Activated CD8-positive, alpha-beta memory T cell treated with anti-CD3 and anti-CD28 coated beads, Interleukin-2, amount 10 ng/mL, durations not matched to agents 7 days and 5 days (primary cell): ENCODE results near the gene PLXNA3. TPM values are rescaled to one million over a fixed set of nuclear protein-coding genes. Genes with fewer than 3 reads are reported as not detected.

Source experiments
- ATAC-seq: fragments of 150-1000 bp; cut with Tn5 transposase; one replicate; pipeline ENCODE4 v1.10.0; 2021; ENCODE audit warnings: moderate library complexity
- CTCF ChIA-PET: fragments of 350-600 bp; sonication (Branson Sonifier 250); formaldehyde crosslinking; loops from one replicate; lab custom pipeline; 2021; ENCODE audit warnings: antibody characterized with exemption; lab: Charles Lee
- DNase-seq: peaks from one replicate; pipeline ENCODE4 v3.0.0-alpha.2; 2020
- H3K27ac Mint-ChIP-seq: one replicate; pipeline ENCODE4 v1.8.0; 2021; ENCODE audit warnings: mild to moderate bottlenecking, mixed read lengths
- H3K27me3 Mint-ChIP-seq: one replicate; pipeline ENCODE4 v1.8.0; 2021; ENCODE audit warnings: mixed read lengths
- H3K36me3 Mint-ChIP-seq: one replicate; pipeline ENCODE4 v1.8.0; 2021; ENCODE audit warnings: mild to moderate bottlenecking, mixed read lengths
- H3K4me1 Mint-ChIP-seq: one replicate; pipeline ENCODE4 v1.8.0; 2021; ENCODE audit warnings: mixed read lengths
- H3K4me3 Mint-ChIP-seq: one replicate; pipeline ENCODE4 v1.8.0; 2021; ENCODE audit warnings: mild to moderate bottlenecking, moderate library complexity, mixed read lengths
- H3K9me3 Mint-ChIP-seq: one replicate; pipeline ENCODE4 v1.8.0; 2022; ENCODE audit warnings: low read depth, mixed read lengths
- total RNA-seq, 2 experiments: library from RNA; stranded (reverse); gene quantifications; one replicate each; pipeline ENCODE4 v1.2.3, GENCODE V29; 2021

PLXNA3 gene
- 10 to 100 TPM; 42.3 to 48.5 TPM for total RNA-seq

- ATAC-seq (peak; percentile 80), DNase-seq (peak; percentile 63)
- Mint-ChIP-seq H3K27ac (peak within 1 kb of the TSS; percentile 89), H3K27me3 (no peaks in the 10 kb centered on the region), H3K4me1 (peaks cover 15% of the 10 kb centered on the region), H3K4me3 (peak within 1 kb of the TSS; percentile 89), H3K36me3 (peaks cover 7% of the 10 kb centered on the region), H3K9me3 (no peaks in the 10 kb centered on the region)
- CTCF ChIA-PET = interaction anchor here (1.4 to 1.6 kb wide), 2 partner anchors 19 to 32 kb away, joined by 4 read pairs; partner anchors contain the start of gene SLC10A3
Observed at GRCh38 chrX:154458116-154458953, at the start of gene PLXNA3. Gene PLXNA3 (plus strand): TSS chrX:154458281. CDS start chrX:154460184, 1,903 bp downstream.

GRCh38 chrX:154408659-154409221 is 49.3 kb upstream of the PLXNA3 start:
- Mint-ChIP-seq H3K4me1 (peaks cover 14% of the 10 kb centered on the region), H3K27ac (peak overlapping the region; percentile 69), H3K36me3 (peaks cover 3% of the 10 kb centered on the region), H3K9me3 (no peaks in the 10 kb centered on the region), H3K27me3 (no peaks in the 10 kb centered on the region), H3K4me3 (peak overlapping the region; percentile 59)
- ATAC-seq (no peak), DNase-seq (no peak)
- CTCF ChIA-PET = interaction anchor here (2.9 kb wide), 1 partner anchor 10 kb away, joined by 15 read pairs; the partner anchor contains the start of gene RPL10

- Mint-ChIP-seq H3K4me1 (peaks cover 14% of the 10 kb centered on the region), H3K9me3 (no peaks in the 10 kb centered on the region), H3K27ac (peak within 1 kb of the TSS; percentile 69), H3K27me3 (no peaks in the 10 kb centered on the region), H3K4me3 (peak within 1 kb of the TSS; percentile 59), H3K36me3 (peaks cover 3% of the 10 kb centered on the region)
- DNase-seq (peak; percentile 49), ATAC-seq (no peak)
- CTCF ChIA-PET = interaction anchor here (0.9 to 2.9 kb wide), 2 partner anchors 11 to 20 kb away, joined by 3 to 15 read pairs; partner anchors contain the start of gene RPL10
Observed at GRCh38 chrX:154409222-154409871, 48.7 kb upstream of the PLXNA3 start, which contains the start of gene DNASE1L1. Gene DNASE1L1 (minus strand): TSS chrX:154409254. CDS start chrX:154405568, 3,686 bp downstream.

GRCh38 chrX:154411981-154412340 is 46.1 kb upstream of the PLXNA3 start:
- peaks cover 7% of the 10 kb centered on the region for H3K36me3 Mint-ChIP-seq
- ATAC-seq (peak; percentile 74), DNase-seq (peak; percentile 81)
- CTCF ChIA-PET = interaction anchor here (0.9 to 1.2 kb wide), 6 partner anchors 13 to 123 kb away, joined by 3 to 4 read pairs (median 3); partner anchors contain the start of gene ATP6AP1
- no peaks in the 10 kb centered on the region for H3K27me3 Mint-ChIP-seq
- H3K4me1 Mint-ChIP-seq = peaks cover 14% of the 10 kb centered on the region
- H3K9me3 Mint-ChIP-seq = no peaks in the 10 kb centered on the region
- H3K4me3 Mint-ChIP-seq = peak overlapping the region; percentile 88
- H3K27ac Mint-ChIP-seq = peak overlapping the region; percentile 89

GRCh38 chrX:154412468-154412867 is 45.6 kb upstream of the PLXNA3 start:
- Mint-ChIP-seq H3K4me1 (peaks cover 14% of the 10 kb centered on the region), H3K27ac (peak overlapping the region; percentile 89), H3K36me3 (peaks cover 7% of the 10 kb centered on the region), H3K9me3 (no peaks in the 10 kb centered on the region), H3K4me3 (peak overlapping the region; percentile 88), H3K27me3 (no peaks in the 10 kb centered on the region)
- CTCF ChIA-PET = interaction anchor here (0.9 to 1.2 kb wide), 6 partner anchors 13 to 123 kb away, joined by 3 to 4 read pairs (median 3); partner anchors contain the start of gene ATP6AP1
- DNase-seq (peak; percentile 75), ATAC-seq (peak; percentile 51)

- CTCF ChIA-PET = interaction anchor here (1.2 kb wide), 1 partner anchor 40 kb away, joined by 3 read pairs; no protein-coding TSS in a partner anchor
- H3K4me3 Mint-ChIP-seq = peak overlapping the region; percentile 88
- no peak for DNase-seq
- H3K36me3 Mint-ChIP-seq = peaks cover 7% of the 10 kb centered on the region
- H3K27me3 Mint-ChIP-seq = no peaks in the 10 kb centered on the region
- no peak for ATAC-seq
- H3K4me1 Mint-ChIP-seq = peaks cover 14% of the 10 kb centered on the region
- H3K9me3 Mint-ChIP-seq = no peaks in the 10 kb centered on the region
- H3K27ac Mint-ChIP-seq = peak overlapping the region; percentile 89
Observed at GRCh38 chrX:154413142-154413541, 44.9 kb upstream of the PLXNA3 start.

- Mint-ChIP-seq H3K36me3 (peaks cover 4% of the 10 kb centered on the region), H3K27ac (no peak overlapping the region), H3K4me3 (no peak overlapping the region), H3K9me3 (no peaks in the 10 kb centered on the region), H3K27me3 (no peaks in the 10 kb centered on the region), H3K4me1 (peaks cover 8% of the 10 kb centered on the region)
- CTCF ChIA-PET = no interaction called here
- DNase-seq = no peak
- ATAC-seq = no peak
Observed at GRCh38 chrX:154417157-154417556, 40.9 kb upstream of the PLXNA3 start.

- CTCF ChIA-PET = interaction anchor here (0.9 to 1.3 kb wide), 2 partner anchors 11 to 108 kb away, joined by 3 read pairs; no protein-coding TSS in a partner anchor
- H3K4me3 Mint-ChIP-seq = no peak overlapping the region
- H3K27me3 Mint-ChIP-seq = no peaks in the 10 kb centered on the region
- no peaks in the 10 kb centered on the region for H3K9me3 Mint-ChIP-seq
- DNase-seq (no peak), ATAC-seq (no peak)
- H3K4me1 Mint-ChIP-seq = peaks cover 5% of the 10 kb centered on the region
- peaks cover 4% of the 10 kb centered on the region for H3K36me3 Mint-ChIP-seq
- no peak overlapping the region for H3K27ac Mint-ChIP-seq
Observed at GRCh38 chrX:154419189-154419588, 38.9 kb upstream of the PLXNA3 start.

GRCh38 chrX:154419688-154420401 is 38.2 kb upstream of the PLXNA3 start:
- H3K27ac Mint-ChIP-seq = no peak overlapping the region
- H3K36me3 Mint-ChIP-seq = peaks cover 4% of the 10 kb centered on the region
- DNase-seq = no peak
- peaks cover 8% of the 10 kb centered on the region for H3K4me1 Mint-ChIP-seq
- no peak overlapping the region for H3K4me3 Mint-ChIP-seq
- CTCF ChIA-PET = interaction anchor here (0.9 to 1.3 kb wide), 2 partner anchors 12 to 108 kb away, joined by 3 read pairs; no protein-coding TSS in a partner anchor
- no peak for ATAC-seq
- H3K27me3 Mint-ChIP-seq = no peaks in the 10 kb centered on the region
- no peaks in the 10 kb centered on the region for H3K9me3 Mint-ChIP-seq

- no peak overlapping the region for H3K27ac Mint-ChIP-seq
- CTCF ChIA-PET = interaction anchor here (0.9 kb wide), 1 partner anchor 13 kb away, joined by 3 read pairs; no protein-coding TSS in a partner anchor
- no peak overlapping the region for H3K4me3 Mint-ChIP-seq
- peaks cover 8% of the 10 kb centered on the region for H3K4me1 Mint-ChIP-seq
- no peak for ATAC-seq
- no peaks in the 10 kb centered on the region for H3K27me3 Mint-ChIP-seq
- no peaks in the 10 kb centered on the region for H3K9me3 Mint-ChIP-seq
- peaks cover 2% of the 10 kb centered on the region for H3K36me3 Mint-ChIP-seq
- DNase-seq = no peak
Observed at GRCh38 chrX:154420402-154420756, 37.7 kb upstream of the PLXNA3 start.

- Mint-ChIP-seq H3K27ac (no peak overlapping the region), H3K4me1 (peaks cover 29% of the 10 kb centered on the region), H3K9me3 (no peaks in the 10 kb centered on the region), H3K36me3 (no peaks in the 10 kb centered on the region), H3K4me3 (no peak overlapping the region), H3K27me3 (no peaks in the 10 kb centered on the region)
- DNase-seq (no peak), ATAC-seq (no peak)
- CTCF ChIA-PET = no interaction called here
Observed at GRCh38 chrX:154426916-154427770, 30.9 kb upstream of the PLXNA3 start.
